Measurements from ENCODE around the gene RABEP2. TPM values are rescaled to one million over a fixed set of nuclear protein-coding genes. Genes with fewer than 3 reads are reported as not detected.
"Not testable (repeated sequence)": the region's sequence is repeated elsewhere in the genome, so short reads cannot be mapped to it uniquely, and the experiment has no call there.

RABEP2 gene
- total RNA-seq, 1 donor from 2014 or later: 20.0 TPM

DNA sequence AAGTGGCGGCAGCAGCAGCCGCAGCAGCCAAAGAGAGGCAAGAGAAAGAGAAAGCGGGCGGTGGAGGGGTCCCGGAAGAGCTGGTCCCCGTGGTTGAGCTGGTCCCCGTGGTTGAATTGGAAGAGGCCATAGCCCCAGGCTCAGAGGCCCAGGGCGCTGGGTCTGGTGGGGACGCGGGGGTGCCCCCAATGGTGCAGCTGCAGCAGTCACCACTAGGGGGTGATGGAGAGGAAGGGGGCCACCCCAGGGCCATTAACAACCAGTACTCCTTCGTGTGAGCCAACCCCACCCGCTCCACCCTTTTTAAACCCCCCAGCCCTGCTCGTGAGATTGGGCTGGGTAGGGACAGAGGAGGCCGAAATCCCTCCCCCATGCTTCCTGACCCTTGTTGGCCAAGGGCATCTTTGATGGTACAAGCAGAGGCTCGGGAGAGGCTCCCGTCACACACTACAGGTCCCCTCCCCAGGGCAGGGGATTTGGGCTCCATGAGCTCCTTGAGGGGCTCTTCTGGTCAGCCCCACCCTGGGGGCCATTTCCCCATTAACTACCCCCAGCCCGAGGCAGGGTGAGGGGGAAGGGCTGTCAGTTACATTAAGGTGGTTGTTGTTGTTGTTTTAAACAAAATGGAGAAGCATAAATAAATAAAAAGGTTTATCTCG lies 51.4 kb downstream of the RABEP2 start:
- Mint-ChIP-seq H3K4me3 (ENCODE audit: unreplicated experiment) (no peak overlapping the region), H3K4me1 (ENCODE audit: unreplicated experiment) (peaks cover 3% of the 10 kb centered on the region), H3K9me3 (ENCODE audit: unreplicated experiment) (no peaks in the 10 kb centered on the region), H3K36me3 (ENCODE audit: unreplicated experiment) (peaks cover 23% of the 10 kb centered on the region), H3K27me3 (ENCODE audit: unreplicated experiment) (no peaks in the 10 kb centered on the region), H3K27ac (ENCODE audit: unreplicated experiment) (no peak overlapping the region)
- DNase-seq (ENCODE audit: extremely low spot score, unreplicated experiment): no peak
- TF ChIP-seq, protein P1, sequence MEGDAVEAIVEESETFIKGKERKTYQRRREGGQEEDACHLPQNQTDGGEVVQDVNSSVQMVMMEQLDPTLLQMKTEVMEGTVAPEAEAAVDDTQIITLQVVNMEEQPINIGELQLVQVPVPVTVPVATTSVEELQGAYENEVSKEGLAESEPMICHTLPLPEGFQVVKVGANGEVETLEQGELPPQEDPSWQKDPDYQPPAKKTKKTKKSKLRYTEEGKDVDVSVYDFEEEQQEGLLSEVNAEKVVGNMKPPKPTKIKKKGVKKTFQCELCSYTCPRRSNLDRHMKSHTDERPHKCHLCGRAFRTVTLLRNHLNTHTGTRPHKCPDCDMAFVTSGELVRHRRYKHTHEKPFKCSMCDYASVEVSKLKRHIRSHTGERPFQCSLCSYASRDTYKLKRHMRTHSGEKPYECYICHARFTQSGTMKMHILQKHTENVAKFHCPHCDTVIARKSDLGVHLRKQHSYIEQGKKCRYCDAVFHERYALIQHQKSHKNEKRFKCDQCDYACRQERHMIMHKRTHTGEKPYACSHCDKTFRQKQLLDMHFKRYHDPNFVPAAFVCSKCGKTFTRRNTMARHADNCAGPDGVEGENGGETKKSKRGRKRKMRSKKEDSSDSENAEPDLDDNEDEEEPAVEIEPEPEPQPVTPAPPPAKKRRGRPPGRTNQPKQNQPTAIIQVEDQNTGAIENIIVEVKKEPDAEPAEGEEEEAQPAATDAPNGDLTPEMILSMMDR (IDR thresholded peaks at IDR 0.05): peak; percentile 57

DNA sequence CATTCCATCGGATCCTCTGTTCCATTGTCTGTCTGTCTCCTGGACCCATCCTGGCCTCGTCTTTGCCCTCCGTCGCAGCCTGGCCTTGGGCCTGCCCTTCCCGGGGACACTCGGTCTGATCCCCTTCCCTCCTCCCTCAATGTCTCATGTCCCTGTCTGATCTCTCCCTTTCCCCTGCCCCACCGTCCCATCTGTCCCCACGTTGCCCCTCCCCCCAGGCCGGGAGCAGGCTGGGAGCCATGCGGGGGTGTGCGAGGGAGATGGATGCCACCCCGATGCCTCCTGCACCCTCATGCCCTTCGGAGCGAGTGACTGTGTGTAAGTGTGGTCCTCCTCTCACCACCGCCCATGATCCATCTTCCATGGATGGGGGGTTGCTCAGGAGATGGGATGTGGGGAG lies 52.1 kb downstream of the RABEP2 start:
- H3K4me3 Mint-ChIP-seq (ENCODE audit: unreplicated experiment): no peak overlapping the region
- no peaks in the 10 kb centered on the region for H3K9me3 Mint-ChIP-seq (ENCODE audit: unreplicated experiment)
- TF ChIP-seq, protein P1 (IDR thresholded peaks at IDR 0.05): no peak
- no peak for DNase-seq (ENCODE audit: extremely low spot score, unreplicated experiment)
- H3K27ac Mint-ChIP-seq (ENCODE audit: unreplicated experiment): no peak overlapping the region
- no peaks in the 10 kb centered on the region for H3K27me3 Mint-ChIP-seq (ENCODE audit: unreplicated experiment)
- H3K4me1 Mint-ChIP-seq (ENCODE audit: unreplicated experiment): peaks cover 3% of the 10 kb centered on the region
- peaks cover 24% of the 10 kb centered on the region for H3K36me3 Mint-ChIP-seq (ENCODE audit: unreplicated experiment)

DNA sequence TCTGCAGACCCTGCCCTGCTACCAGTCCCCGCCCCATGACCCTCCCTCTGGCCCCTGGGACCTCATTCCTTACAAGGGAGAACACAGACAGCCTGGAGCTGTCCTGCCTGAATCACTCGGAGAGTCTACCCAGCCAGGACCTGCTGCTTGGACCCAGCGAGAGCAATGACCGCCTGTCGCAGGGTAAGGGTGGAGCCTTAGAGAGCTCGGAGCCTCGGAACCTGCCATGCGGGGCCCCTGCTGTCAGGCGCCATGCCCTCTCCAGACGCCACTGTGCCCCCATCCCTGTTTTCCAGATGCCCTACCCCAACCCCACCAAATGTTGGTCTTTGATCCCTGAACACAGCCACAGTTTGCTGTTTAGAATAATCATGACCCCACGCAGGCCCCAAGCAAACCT lies 55.8 kb downstream of the RABEP2 start:
- DNase-seq (ENCODE audit: extremely low spot score, unreplicated experiment): no peak
- Mint-ChIP-seq H3K36me3 (ENCODE audit: unreplicated experiment) (peaks cover 26% of the 10 kb centered on the region), H3K9me3 (ENCODE audit: unreplicated experiment) (no peaks in the 10 kb centered on the region), H3K27me3 (ENCODE audit: unreplicated experiment) (no peaks in the 10 kb centered on the region), H3K4me3 (ENCODE audit: unreplicated experiment) (no peak overlapping the region), H3K4me1 (ENCODE audit: unreplicated experiment) (peaks cover 15% of the 10 kb centered on the region), H3K27ac (ENCODE audit: unreplicated experiment) (no peak overlapping the region)
- TF ChIP-seq, protein P1 (IDR thresholded peaks at IDR 0.05): no peak

DNA sequence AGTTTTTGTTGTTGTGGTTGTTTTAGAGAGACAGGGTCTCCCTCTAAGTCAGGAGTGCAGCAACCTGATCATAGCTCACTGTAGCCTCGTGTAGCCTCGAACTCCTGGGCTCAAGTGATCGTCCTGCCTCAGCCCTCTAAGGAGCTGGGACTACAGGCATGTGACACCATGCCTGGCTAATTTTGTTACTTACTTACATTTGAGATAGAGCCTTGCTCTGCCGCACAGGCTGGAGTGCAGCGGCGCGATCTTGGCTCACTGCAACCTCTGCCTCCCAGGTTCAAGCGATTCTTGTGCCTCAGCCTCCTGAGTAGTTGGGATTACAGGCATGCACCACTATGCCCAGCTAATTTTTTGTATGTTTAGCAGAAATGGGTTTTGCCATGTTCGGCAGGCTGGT lies 57.4 kb downstream of the RABEP2 start:
- H3K27ac Mint-ChIP-seq (ENCODE audit: unreplicated experiment); H3K27me3 Mint-ChIP-seq (ENCODE audit: unreplicated experiment); H3K4me3 Mint-ChIP-seq (ENCODE audit: unreplicated experiment); DNase-seq (ENCODE audit: extremely low spot score, unreplicated experiment); H3K9me3 Mint-ChIP-seq (ENCODE audit: unreplicated experiment): not testable (repeated sequence)
- H3K36me3 Mint-ChIP-seq (ENCODE audit: unreplicated experiment): peaks cover 22% of the 10 kb centered on the region
- peaks cover 22% of the 10 kb centered on the region for H3K4me1 Mint-ChIP-seq (ENCODE audit: unreplicated experiment)

DNA sequence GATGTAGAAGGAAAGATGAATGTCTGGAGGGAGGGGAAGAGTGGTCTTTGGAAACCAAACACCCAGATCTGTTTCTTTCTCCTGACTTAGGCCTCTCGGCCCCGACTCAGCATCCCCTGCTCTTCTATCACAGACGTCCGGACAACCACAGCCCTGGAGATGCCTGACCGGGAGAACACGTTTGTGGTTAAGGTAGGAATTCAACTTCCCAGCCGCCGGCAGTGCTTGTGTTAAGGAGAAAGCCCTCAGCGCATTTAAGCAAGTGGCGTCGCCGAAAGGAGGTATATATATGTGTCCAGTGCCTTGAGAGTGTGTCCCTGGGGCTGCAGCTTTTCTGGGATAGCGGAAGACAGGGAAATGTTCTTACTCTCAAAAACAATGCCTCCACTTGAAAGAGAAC lies 57.8 kb downstream of the RABEP2 start:
- Mint-ChIP-seq H3K36me3 (ENCODE audit: unreplicated experiment) (peaks cover 22% of the 10 kb centered on the region), H3K4me3 (ENCODE audit: unreplicated experiment) (no peak overlapping the region)
- TF ChIP-seq, protein P1 (IDR thresholded peaks at IDR 0.05): no peak

DNA sequence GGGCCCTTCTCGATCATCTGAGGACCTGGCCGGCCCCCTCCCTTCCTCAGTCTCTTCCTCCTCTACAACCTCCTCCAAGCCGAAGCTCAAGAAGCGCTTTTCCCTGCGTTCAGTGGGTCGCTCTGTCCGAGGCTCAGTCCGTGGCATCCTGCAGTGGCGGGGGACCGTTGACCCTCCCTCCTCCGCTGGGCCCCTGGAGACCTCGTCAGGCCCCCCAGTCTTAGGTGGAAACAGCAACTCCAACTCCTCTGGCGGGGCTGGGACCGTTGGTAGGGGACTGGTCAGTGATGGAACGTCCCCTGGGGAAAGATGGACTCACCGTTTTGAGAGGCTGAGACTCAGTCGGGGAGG lies 58.6 kb downstream of the RABEP2 start:
- Mint-ChIP-seq H3K4me3 (ENCODE audit: unreplicated experiment) (no peak overlapping the region), H3K4me1 (ENCODE audit: unreplicated experiment) (peaks cover 24% of the 10 kb centered on the region), H3K27me3 (ENCODE audit: unreplicated experiment) (no peaks in the 10 kb centered on the region), H3K9me3 (ENCODE audit: unreplicated experiment) (no peaks in the 10 kb centered on the region), H3K36me3 (ENCODE audit: unreplicated experiment) (peaks cover 22% of the 10 kb centered on the region), H3K27ac (ENCODE audit: unreplicated experiment) (no peak overlapping the region)
- no peak for DNase-seq (ENCODE audit: extremely low spot score, unreplicated experiment)
- TF ChIP-seq, protein P1 (IDR thresholded peaks at IDR 0.05): no peak

More for the DNA sequence above, 57.8 kb downstream of the RABEP2 start:
- H3K27ac Mint-ChIP-seq (ENCODE audit: unreplicated experiment): no peak overlapping the region
- peaks cover 24% of the 10 kb centered on the region for H3K4me1 Mint-ChIP-seq (ENCODE audit: unreplicated experiment)
- H3K9me3 Mint-ChIP-seq (ENCODE audit: unreplicated experiment): no peaks in the 10 kb centered on the region
- DNase-seq (ENCODE audit: extremely low spot score, unreplicated experiment): no peak
- H3K27me3 Mint-ChIP-seq (ENCODE audit: unreplicated experiment): no peaks in the 10 kb centered on the region

Measured in osteocyte (in vitro differentiated cells).